Measurements from ENCODE around the gene SLC1A7.

SLC1A7 gene

DNA sequence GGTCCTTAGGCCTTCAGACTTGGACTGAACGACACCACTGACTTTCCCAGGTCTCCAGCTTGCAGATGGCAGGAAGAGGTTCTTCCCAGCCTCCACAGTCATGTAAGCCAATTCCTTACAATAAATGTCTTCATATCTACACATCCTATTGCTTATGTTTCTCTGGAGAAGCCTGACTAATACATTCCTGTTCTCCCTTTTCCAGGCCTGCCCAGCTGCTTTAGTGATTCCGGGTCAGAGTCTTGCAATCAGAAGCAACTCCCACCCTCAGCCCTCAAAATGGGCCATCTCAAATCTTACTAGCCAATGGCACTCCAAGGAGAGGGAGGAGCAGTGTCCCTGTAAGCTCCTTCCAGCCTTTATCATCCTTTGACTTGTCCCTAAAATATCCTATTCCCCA is 37.8 kb upstream of the SLC1A7 start:
- no peaks in the 10 kb centered on the region for H4K20me1 ChIP-seq (ENCODE audit: insufficient read depth, low read length, poor library complexity, severe bottlenecking)
- H3K27me3 ChIP-seq (ENCODE audit: insufficient read depth, low read length, poor library complexity, severe bottlenecking) = no peaks in the 10 kb centered on the region
- H3K9me2 ChIP-seq (replicated peaks; ENCODE audit: low read depth, low read length) = no peaks in the 10 kb centered on the region
- no peaks in the 10 kb centered on the region for H3K36me3 ChIP-seq (ENCODE audit: insufficient read depth, low read length)
- no peaks in the 10 kb centered on the region for H3F3A ChIP-seq (ENCODE audit: low read depth)
- TF ChIP-seq, protein P1, sequence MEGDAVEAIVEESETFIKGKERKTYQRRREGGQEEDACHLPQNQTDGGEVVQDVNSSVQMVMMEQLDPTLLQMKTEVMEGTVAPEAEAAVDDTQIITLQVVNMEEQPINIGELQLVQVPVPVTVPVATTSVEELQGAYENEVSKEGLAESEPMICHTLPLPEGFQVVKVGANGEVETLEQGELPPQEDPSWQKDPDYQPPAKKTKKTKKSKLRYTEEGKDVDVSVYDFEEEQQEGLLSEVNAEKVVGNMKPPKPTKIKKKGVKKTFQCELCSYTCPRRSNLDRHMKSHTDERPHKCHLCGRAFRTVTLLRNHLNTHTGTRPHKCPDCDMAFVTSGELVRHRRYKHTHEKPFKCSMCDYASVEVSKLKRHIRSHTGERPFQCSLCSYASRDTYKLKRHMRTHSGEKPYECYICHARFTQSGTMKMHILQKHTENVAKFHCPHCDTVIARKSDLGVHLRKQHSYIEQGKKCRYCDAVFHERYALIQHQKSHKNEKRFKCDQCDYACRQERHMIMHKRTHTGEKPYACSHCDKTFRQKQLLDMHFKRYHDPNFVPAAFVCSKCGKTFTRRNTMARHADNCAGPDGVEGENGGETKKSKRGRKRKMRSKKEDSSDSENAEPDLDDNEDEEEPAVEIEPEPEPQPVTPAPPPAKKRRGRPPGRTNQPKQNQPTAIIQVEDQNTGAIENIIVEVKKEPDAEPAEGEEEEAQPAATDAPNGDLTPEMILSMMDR (conservative IDR thresholded peaks at IDR 0.05; ENCODE audit: low read length) = no peak
- TF ChIP-seq EZH2phosphoT487 (IDR thresholded peaks at IDR 0.05; ENCODE audit: borderline replicate concordance) = no peak
- no peaks in the 10 kb centered on the region for H3K9me3 ChIP-seq (ENCODE audit: insufficient read depth, low read depth, low read length)
- H3K4me3 ChIP-seq (ENCODE audit: low read length, poor library complexity, severe bottlenecking) = no peak overlapping the region
- no peak overlapping the region for H3K4me2 ChIP-seq (ENCODE audit: low read depth, low read length, poor library complexity, severe bottlenecking)
- no peaks in the 10 kb centered on the region for H3K79me2 ChIP-seq (ENCODE audit: insufficient read depth, low read length)
- no peak overlapping the region for H2AFZ ChIP-seq (ENCODE audit: low read length)
- no peak overlapping the region for H3K9ac ChIP-seq (ENCODE audit: low read depth, low read length, poor library complexity, severe bottlenecking)
- no peaks in the 10 kb centered on the region for H3K4me1 ChIP-seq (ENCODE audit: insufficient read depth, low read length, poor library complexity, severe bottlenecking)

DNA sequence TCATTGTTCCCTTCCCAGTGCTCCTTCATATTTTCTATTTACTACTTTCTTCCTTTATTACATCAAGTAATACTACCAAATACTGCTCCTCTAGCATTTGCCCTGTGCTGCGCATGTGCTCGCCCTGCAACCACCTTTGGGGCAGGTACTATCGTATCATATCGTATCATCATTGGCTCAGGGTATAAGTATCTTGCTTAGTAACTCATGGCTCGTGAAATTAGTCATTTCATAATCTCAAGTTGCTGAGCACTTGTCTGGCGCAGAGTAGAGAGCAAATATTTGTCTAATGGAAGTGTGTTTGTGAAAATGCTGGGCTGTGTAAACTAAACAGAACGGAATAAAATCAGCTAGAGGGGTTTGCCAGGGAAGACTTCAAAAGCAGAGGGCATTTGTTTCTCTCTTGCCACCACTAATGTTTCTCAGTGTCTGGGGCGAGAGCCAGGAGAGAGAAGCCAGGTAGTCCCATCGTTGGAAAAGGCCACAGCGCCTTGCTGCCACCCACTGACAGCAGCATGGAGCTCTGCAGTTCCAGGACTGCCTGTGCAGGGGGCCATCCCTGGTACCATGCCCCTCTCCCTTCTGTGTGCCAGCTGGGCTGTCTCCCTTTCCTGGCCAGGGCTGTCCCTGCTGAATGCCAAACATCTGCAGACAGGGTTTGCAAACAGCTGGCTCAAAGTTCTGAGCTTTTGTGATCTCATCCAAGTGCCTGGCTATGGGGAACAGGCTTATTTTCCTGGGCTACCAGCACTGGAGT is 34.2 kb upstream of the SLC1A7 start:
- Histone ChIP-seq H3K27me3 (ENCODE audit: insufficient read depth, low read length, poor library complexity, severe bottlenecking) (no peaks in the 10 kb centered on the region), H3K9me3 (ENCODE audit: insufficient read depth, low read depth, low read length) (no peaks in the 10 kb centered on the region), H3F3A (ENCODE audit: low read depth) (no peaks in the 10 kb centered on the region), H4K20me1 (ENCODE audit: insufficient read depth, low read length, poor library complexity, severe bottlenecking) (no peaks in the 10 kb centered on the region), H3K9me2 (replicated peaks; ENCODE audit: low read depth, low read length) (no peaks in the 10 kb centered on the region), H3K4me2 (ENCODE audit: low read depth, low read length, poor library complexity, severe bottlenecking) (no peak overlapping the region), H3K36me3 (ENCODE audit: insufficient read depth, low read length) (no peaks in the 10 kb centered on the region), H3K79me2 (ENCODE audit: insufficient read depth, low read length) (no peaks in the 10 kb centered on the region), H2AFZ (ENCODE audit: low read length) (no peak overlapping the region), H3K4me3 (ENCODE audit: low read length, poor library complexity, severe bottlenecking) (no peak overlapping the region), H3K9ac (ENCODE audit: low read depth, low read length, poor library complexity, severe bottlenecking) (no peak overlapping the region), H3K4me1 (ENCODE audit: insufficient read depth, low read length, poor library complexity, severe bottlenecking) (no peaks in the 10 kb centered on the region)
- TF ChIP-seq, protein P1 (conservative IDR thresholded peaks at IDR 0.05; ENCODE audit: low read length) = no peak
- TF ChIP-seq EZH2phosphoT487 (IDR thresholded peaks at IDR 0.05; ENCODE audit: borderline replicate concordance) = no peak

DNA sequence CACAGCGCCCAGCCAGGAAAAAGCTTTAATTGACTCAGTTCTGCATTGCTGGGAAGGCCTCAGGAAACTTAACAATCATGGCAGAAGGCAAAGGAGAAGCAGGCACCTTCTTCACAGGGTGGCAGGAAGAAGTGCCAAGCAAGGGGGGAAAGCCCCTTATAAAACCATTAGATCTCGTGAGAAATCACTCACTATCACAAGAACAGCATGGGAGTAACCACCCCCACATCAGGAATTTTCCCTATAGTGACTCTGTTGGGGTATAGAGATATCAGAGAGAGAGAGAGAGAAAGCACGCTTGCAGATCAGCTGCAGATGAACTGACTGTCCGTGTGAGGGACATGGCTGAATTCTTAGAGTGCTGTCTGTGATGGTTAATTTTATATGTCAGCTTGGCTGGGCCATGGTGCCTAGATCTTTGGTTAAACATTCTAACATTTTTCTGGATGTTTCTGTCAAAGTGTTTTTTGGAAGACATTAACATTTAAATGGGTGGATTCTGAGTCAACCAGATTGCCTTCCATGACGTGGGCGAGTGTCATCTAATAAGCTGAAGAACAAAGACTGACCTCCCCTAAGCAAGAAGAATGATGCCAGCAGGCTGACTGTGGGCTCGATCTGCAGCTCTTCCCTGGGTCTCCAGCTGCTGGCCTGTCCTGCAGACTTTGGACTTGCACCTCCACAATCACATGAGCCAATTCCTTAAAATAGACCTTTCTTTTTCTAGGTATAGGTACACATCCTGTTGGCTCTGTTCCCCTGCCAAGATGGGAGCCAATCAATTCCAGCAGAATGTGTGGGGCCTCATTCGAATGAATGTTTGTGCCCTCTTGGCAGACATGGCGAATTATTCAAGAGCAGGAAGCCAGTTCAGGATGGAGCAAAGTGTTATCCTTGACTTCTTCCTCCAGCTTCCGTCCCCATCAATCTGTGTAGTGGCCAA is 32.8 kb upstream of the SLC1A7 start:
- Histone ChIP-seq H3K4me1 (ENCODE audit: insufficient read depth, low read length, poor library complexity, severe bottlenecking) (no peaks in the 10 kb centered on the region), H3K9me3 (ENCODE audit: insufficient read depth, low read depth, low read length) (no peaks in the 10 kb centered on the region), H3K79me2 (ENCODE audit: insufficient read depth, low read length) (no peaks in the 10 kb centered on the region), H3K36me3 (ENCODE audit: insufficient read depth, low read length) (no peaks in the 10 kb centered on the region), H3K27me3 (ENCODE audit: insufficient read depth, low read length, poor library complexity, severe bottlenecking) (no peaks in the 10 kb centered on the region), H3K9me2 (replicated peaks; ENCODE audit: low read depth, low read length) (no peaks in the 10 kb centered on the region), H2AFZ (ENCODE audit: low read length) (no peak overlapping the region), H3K4me2 (ENCODE audit: low read depth, low read length, poor library complexity, severe bottlenecking) (no peak overlapping the region), H3F3A (ENCODE audit: low read depth) (no peaks in the 10 kb centered on the region), H3K9ac (ENCODE audit: low read depth, low read length, poor library complexity, severe bottlenecking) (no peak overlapping the region), H3K4me3 (ENCODE audit: low read length, poor library complexity, severe bottlenecking) (no peak overlapping the region), H4K20me1 (ENCODE audit: insufficient read depth, low read length, poor library complexity, severe bottlenecking) (no peaks in the 10 kb centered on the region)
- TF ChIP-seq, protein P1 (conservative IDR thresholded peaks at IDR 0.05; ENCODE audit: low read length) = no peak
- TF ChIP-seq EZH2phosphoT487 (IDR thresholded peaks at IDR 0.05; ENCODE audit: borderline replicate concordance) = no peak
